Measurements from ENCODE around the gene ESD. TPM values are rescaled to one million over a fixed set of nuclear protein-coding genes. Genes with fewer than 3 reads are reported as not detected.

The ESD gene
- total RNA-seq, 1 donor from 2014 or later, result 58.0 TPM

DNA sequence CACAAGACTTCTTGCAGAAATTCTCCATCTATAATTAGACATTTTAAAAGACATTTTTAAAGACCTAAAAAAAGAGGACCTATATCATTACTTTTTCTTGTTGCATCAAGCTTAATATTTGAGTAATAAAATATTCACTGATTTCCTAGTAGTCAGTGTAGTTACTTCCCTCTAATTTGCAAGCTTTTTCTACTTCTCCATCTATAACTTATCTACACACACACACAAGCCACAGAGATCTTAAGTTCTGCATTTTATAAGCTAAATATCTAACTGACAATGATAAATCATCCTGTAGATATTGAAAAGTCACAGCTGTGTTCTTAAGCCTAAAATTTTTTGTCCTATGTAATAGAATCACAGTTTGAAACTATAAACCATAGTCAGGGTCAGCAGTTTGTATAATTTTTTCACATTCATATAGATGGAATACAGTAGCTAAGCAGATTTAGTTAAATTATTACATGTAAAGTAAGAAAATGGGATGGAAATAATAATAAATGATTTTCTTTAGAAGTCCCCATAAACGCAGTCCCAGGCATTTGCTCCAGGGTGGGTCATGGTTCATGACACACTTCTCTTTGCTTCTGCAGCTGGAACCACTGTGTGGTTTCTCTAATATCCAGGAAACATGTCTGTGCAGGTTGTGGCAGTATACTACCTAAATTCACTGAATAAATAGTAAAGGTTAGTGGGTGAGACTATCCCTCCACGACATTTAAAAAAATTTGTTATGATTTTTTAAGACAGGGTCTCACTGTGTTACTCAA lies 60.2 kb downstream of the ESD start:
- Histone ChIP-seq H3K36me3 (peaks cover 13 to 38% of the 10 kb centered on the region in 2 donors), H3K27me3 (no peaks in the 10 kb centered on the region), H3K4me1 (no peaks in the 10 kb centered on the region), H3K4me3 (no peak overlapping the region), H3K9me3 (no peaks in the 10 kb centered on the region), H3K27ac (no peak overlapping the region)
- DNase-seq (ENCODE audit: low spot score in 2 of 2), result no peak
- intact Hi-C loops (cut with DNase I), result no loop called here
- TF ChIP-seq, protein P1, sequence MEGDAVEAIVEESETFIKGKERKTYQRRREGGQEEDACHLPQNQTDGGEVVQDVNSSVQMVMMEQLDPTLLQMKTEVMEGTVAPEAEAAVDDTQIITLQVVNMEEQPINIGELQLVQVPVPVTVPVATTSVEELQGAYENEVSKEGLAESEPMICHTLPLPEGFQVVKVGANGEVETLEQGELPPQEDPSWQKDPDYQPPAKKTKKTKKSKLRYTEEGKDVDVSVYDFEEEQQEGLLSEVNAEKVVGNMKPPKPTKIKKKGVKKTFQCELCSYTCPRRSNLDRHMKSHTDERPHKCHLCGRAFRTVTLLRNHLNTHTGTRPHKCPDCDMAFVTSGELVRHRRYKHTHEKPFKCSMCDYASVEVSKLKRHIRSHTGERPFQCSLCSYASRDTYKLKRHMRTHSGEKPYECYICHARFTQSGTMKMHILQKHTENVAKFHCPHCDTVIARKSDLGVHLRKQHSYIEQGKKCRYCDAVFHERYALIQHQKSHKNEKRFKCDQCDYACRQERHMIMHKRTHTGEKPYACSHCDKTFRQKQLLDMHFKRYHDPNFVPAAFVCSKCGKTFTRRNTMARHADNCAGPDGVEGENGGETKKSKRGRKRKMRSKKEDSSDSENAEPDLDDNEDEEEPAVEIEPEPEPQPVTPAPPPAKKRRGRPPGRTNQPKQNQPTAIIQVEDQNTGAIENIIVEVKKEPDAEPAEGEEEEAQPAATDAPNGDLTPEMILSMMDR (IDR thresholded peaks at IDR 0.05), result no peak

DNA sequence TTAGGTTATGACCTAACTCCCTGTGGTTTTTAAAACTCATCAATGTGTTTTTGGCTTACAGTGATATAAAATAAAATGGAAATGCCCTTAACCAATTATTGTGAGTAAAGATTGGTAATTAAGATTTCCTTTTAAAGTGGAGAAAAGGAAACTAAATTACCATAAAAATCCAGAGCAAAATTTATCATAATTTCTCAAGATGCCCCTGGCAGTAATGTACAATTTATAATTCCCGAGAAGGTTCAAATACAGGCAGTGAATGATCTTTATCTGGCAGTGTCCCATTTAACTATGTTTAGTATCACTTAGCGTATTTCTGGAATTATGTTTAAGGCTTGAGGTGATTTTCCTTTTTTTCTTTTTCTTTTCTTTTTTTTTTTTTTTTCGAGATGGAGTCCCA lies 61.5 kb downstream of the ESD start:
- TF ChIP-seq, protein P1 (IDR thresholded peaks at IDR 0.05), result no peak
- no peak for DNase-seq (ENCODE audit: low spot score in 2 of 2)
- intact Hi-C loops (cut with DNase I), result no loop called here
- H3K4me3 ChIP-seq, result no peak overlapping the region
- no peaks in the 10 kb centered on the region for H3K9me3 ChIP-seq
- H3K27ac ChIP-seq, result no peak overlapping the region
- H3K4me1 ChIP-seq, result no peaks in the 10 kb centered on the region
- peaks cover 20 to 32% of the 10 kb centered on the region in 2 donors for H3K36me3 ChIP-seq
- no peaks in the 10 kb centered on the region for H3K27me3 ChIP-seq

DNA sequence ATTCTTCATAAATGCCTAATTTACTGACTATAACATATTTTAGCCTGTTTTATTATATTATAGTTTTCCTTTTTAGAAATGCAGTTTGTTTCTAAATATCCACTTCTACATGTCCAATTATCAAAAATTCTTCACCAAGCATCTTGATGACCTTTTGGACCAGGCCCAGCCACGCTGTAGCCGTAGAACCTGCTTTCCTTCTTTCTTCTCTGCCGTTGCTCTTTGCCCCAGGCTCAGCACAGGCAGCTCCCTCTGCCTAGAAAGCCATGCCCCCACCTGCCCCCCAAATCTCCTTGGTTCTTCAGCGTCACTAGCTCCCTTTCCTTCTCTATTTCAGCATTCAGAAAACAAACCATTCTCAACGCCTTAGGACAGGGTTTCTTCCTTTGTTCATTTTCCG lies 65.4 kb downstream of the ESD start:
- DNase-seq (ENCODE audit: low spot score in 2 of 2), result no peak
- Histone ChIP-seq H3K27me3 (no peaks in the 10 kb centered on the region), H3K27ac (no peak overlapping the region), H3K36me3 (peaks cover 43 to 49% of the 10 kb centered on the region in 2 donors), H3K4me3 (no peak overlapping the region), H3K4me1 (no peaks in the 10 kb centered on the region), H3K9me3 (no peaks in the 10 kb centered on the region)
- TF ChIP-seq, protein P1 (IDR thresholded peaks at IDR 0.05), result no peak
- intact Hi-C loops (cut with DNase I), result no loop called here

DNA sequence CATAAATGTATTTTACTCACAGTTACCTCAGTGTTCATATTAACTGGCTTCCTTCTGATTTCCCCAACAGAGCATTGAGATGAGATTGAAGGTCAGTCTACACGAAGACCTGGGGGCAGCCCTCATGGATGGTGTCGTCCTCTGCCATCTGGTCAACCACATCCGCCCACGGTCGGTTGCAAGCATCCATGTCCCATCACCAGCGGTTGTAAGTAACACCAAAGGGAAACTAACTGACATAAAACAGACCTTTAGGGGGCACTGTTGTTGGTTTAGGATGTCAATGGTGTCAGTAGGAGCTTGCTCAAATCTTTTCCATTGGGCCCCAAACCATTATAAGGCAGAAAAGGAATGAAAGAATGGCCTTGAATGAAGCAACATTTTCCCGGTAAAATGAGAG lies 68.2 kb downstream of the ESD start:
- DNase-seq (ENCODE audit: low spot score in 2 of 2), result no peak
- Histone ChIP-seq H3K27me3 (no peaks in the 10 kb centered on the region), H3K4me1 (no peaks in the 10 kb centered on the region), H3K4me3 (no peak overlapping the region), H3K27ac (no peak overlapping the region), H3K36me3 (peaks cover 64 to 67% of the 10 kb centered on the region in 2 donors), H3K9me3 (no peaks in the 10 kb centered on the region)
- intact Hi-C loops (cut with DNase I), result loop anchor here (10.0 kb wide), 1 partner anchor 574 kb away; no protein-coding TSS in a partner anchor
- TF ChIP-seq, protein P1 (IDR thresholded peaks at IDR 0.05), result peak in 1 of 3 experiments; percentile 14

DNA sequence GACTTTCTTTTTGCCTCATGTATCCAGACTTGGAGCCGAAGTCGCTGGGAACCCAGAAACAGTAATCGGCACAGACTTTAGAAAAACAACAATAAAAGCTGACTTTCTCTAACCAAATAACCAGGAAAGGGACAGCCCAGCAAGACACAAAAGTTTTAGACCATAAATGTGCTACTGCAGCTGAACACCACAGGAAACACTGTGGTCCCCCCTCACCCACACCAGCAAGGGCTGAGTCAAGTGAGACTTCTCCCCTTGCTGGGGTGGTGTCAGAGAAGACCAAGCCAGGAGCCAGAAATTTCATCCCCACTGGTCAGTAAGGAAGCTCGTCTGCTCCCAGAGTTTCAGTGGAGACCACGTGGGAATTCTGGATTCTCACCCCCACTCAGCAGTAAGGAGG lies 70.6 kb downstream of the ESD start:
- no peak overlapping the region for H3K27ac ChIP-seq
- H3K27me3 ChIP-seq, result no peaks in the 10 kb centered on the region
- H3K4me1 ChIP-seq, result peaks cover 0 to 4% of the 10 kb centered on the region in 2 donors
- no peak overlapping the region for H3K4me3 ChIP-seq
- peaks cover 54 to 57% of the 10 kb centered on the region in 2 donors for H3K36me3 ChIP-seq
- no peaks in the 10 kb centered on the region for H3K9me3 ChIP-seq
- intact Hi-C loops (cut with DNase I), result loop anchor here (10.0 kb wide), 1 partner anchor 572 kb away; no protein-coding TSS in a partner anchor
- TF ChIP-seq, protein P1 (IDR thresholded peaks at IDR 0.05), result no peak
- no peak for DNase-seq (ENCODE audit: low spot score in 2 of 2)

Other genes with a start within 250 kb of the ESD start
- gene LRCH1, start 244.0 kb downstream of the ESD start, total RNA-seq, result 45.4 TPM
- gene HTR2A, start 99.9 kb upstream of the ESD start, total RNA-seq, result not detected